ENCODE measurements around the gene INPP5D.

INPP5D gene

DNA sequence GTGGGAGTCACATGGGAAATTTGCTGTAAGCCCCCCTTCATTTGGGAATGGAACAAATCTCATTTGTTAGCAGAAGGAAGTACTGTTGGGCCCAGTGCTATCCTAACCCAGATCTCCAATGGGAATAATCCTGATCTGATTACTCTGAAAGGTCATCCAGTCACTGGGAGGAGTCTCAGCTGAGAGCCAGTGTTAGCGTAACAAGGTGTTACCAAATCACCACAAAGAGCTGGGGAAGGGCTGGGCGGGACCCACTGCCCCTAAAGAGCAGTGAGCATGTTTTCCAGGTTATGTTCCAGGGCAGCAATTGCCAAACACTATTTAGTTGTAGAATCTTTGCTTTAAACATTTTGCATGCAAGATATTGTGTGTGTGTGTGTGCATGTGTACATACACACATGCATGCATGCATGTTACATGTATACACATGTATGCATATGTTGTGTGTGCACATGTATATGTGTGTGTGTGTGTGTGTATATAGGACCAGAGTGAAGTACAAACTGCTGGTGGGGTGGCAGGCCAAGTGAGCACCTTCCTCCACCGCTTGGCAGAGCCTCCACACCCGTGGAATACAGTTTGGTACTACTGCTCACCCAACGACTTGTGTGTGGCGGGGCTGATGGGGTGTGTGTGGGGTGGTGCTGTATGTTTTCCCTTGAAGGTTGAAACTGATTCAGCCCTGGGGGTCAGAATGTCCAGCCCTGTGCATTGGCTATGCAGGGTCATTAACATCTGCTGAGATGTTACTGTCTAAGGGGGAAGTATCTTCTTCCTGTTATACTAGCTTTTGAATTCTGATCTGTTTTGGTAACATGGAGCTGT is 15.2 kb downstream of the INPP5D start:
- no peak for DNase-seq (ENCODE audit: low read depth in 2 of 3, low spot score in 2 of 3)

DNA sequence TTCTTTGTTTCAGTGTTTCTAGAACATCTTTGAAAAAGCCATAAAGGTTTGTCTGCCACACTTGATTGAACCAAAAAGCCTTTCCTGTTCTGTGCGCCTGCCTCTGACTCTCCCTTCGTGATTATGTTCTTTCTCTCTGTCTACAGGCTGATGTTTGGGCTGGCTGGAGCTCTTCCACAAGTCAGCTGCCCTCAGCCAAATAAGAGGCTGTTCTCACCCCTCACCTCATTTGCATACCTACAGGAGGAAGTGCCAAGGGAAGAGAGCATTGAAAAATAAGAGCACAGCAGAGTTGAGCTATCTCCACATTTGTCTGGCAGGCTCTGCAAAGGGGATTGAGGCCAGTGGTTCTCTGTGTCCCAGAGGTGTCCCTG is 15.8 kb downstream of the INPP5D start:
- no peak for DNase-seq (ENCODE audit: low read depth in 2 of 3, low spot score in 2 of 3)

DNA sequence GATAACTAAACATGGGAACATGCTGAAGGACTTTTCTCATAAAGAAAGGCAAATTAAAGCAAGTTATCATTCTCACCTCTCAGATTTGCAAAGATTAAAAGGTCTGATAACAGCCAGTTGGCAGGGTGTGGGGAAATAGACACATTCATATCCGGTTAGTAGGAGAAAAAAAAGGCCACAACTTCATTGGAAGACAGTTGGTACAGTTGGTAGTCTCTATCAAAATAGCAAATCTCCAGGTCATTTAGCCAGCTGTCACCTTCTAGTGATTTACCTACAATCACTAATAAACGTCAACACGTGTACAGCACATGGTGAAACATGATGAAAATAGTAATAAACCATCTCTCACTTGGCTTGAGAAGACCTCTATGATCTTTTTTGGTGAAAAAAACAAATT is 16.6 kb downstream of the INPP5D start:
- no peak for DNase-seq (ENCODE audit: low read depth in 2 of 3, low spot score in 2 of 3)

DNA sequence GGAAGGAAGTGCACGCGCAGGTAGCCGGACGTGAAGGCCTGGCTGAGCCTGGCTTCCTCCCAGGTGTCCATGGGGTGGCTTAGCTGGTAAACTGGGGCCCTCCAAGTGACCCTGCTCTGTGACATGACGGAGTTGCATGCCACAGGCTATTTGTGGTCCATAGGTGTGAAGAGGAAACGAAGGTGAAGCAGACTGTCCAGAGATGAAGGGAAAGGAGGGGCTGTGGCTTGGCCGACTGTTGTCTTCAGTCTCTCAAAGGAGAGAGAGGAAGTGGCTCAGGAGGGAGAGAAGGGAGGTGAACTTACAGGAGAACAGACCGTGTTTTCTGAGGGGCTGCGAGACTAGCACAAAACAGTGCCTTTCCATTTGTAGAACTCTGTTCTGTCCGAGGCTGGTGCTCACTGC is 19.3 kb downstream of the INPP5D start:
- DNase-seq (ENCODE audit: low read depth in 2 of 3, low spot score in 2 of 3): no peak

DNA sequence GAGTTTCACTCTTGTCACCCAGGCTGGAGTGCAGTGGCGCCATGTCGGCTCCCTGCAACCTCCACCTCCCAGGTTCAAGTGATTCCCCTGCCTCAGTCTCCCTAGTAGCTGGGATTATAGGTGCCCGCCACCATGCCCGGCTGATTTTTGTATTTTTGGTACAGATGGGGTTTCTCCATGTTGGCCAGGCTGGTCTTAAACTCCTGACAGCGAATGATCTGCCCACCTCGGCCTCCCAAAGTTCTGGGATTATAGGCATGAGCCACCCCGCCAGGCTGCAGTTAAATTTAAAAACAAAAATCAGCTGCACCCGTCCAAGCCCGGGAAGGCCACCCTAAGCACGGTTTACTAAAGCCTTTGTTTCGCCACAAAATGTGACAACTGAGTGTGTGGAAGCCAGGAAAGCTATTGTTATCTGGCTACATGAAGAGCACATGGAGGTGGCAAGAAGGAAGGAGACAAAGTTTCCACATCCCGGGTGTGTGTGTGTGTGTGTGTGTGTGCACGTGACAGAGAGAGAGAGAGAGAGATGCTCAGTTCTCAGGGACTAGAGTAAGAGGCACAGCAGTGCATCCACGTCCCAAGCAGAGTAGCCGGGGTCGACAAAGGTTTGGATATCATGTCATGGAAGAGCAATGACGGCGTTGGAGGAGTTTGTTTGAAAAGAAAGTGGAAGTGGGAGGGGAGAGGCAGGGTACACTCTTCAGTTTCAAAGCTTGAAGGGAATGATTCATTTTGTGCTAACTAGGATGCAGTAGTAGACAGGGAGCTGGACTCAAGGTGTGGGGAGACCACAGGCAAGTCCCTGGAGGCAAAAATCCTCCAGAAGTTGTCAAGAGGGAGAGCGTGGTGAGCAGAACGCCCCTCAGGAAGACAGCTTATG is 20.1 kb downstream of the INPP5D start:
- DNase-seq (ENCODE audit: low read depth in 2 of 3, low spot score in 2 of 3): no peak

DNA sequence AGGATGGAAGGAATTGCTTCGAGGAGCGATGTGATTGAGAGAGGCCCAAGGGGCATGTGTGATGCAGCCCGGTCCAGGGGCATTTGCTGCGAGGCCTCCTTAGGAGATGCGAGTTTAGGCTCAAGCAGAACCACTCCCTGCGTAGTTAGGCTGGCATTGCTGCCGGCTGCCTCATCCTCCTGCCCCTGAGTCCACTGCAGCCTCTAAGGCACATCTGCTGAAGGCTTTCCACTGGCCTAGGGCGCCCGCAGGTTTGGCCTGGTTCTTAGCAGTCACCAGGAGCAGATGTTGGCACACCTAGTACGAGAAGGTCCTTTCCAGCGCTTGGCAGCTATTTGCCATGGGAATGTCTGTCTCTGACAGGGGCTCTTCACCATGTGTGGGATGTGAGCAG is 20.7 kb downstream of the INPP5D start:
- no peak for DNase-seq (ENCODE audit: low read depth in 2 of 3, low spot score in 2 of 3)

DNA sequence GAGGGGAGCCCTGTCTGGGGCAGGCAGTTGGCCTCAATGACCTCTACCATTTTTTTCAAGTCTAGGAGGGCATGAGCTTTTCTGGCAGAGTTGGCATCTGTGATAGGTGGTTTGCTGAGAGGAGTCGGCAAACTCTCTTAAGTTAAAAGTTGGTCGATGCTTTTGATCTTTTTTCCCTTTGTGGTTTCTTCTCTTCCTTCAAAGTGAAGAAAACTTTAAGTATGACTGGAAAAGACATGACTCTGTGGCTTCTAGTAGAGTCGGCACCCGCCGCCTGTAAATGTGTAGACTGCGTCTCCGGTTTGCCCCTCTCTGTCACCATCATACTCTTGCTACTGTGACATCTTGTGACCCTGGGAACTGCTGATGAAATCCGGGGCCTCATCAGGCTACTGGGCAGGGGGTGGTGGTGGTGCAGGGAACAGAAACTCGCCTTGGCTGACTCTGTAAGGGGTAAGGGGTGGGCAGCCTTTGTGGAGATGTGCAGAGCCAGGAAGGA is 21.1 kb downstream of the INPP5D start:
- no peak for DNase-seq (ENCODE audit: low read depth in 2 of 3, low spot score in 2 of 3)

DNA sequence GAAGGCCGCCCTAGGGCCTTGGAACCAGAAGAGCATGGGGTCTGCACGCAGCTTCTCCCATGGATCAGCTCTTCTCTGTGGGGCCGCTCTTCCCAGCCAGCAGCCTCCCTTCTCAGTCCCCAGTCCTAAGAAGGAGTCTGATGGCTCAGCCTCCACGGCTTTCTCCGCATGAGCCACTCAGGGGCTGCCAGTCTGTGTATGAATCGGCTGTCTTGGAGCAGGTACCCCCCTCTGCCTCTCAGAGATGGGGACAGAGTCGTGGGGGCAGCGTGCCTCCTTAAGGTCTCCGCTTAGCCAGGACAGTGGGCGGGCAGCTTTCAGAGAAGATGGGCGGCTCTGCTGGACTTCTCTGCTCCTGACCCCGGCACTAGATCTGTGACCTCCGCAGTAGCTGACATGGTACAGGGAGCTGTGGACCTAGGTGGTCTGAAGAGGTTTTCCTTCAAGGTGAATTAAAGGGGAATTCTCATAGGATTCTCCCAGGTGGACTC is 21.6 kb downstream of the INPP5D start:
- no peak for DNase-seq (ENCODE audit: low read depth in 2 of 3, low spot score in 2 of 3)

DNA sequence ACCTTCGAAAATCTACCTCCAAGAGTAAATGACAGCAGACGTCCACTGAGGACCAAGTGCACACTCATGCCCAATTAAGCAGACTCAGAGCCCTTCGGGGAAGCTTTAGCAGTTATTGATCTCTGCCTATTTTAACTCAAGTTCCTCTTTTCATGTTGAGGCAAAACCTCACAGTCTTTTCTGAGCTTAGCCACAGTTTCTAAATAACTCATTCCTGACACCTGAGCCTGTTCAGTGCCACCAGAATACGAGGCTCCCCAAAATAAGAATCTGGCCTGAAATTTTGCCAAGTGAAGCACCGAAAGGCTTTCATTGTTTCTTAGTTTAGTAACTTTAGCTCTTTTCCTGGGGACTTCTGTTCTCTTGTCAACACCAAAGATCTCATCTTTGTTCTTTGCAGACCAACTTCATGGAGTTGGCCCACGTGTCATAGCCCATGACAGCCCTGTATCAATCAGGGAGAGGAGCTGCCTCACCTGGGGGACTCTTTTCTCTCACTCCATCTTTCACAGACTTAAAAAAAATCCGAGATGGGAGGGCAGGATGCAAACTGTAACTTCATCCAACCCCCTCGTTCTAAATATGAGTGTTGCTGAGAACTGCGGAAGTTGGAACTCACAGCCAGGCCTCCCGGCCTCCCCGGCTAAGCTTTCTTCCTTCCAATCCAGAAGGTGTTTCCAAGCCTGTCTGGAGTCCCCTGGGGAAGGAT is 22.2 kb downstream of the INPP5D start:
- DNase-seq (ENCODE audit: low read depth in 2 of 3, low spot score in 2 of 3): no peak

DNA sequence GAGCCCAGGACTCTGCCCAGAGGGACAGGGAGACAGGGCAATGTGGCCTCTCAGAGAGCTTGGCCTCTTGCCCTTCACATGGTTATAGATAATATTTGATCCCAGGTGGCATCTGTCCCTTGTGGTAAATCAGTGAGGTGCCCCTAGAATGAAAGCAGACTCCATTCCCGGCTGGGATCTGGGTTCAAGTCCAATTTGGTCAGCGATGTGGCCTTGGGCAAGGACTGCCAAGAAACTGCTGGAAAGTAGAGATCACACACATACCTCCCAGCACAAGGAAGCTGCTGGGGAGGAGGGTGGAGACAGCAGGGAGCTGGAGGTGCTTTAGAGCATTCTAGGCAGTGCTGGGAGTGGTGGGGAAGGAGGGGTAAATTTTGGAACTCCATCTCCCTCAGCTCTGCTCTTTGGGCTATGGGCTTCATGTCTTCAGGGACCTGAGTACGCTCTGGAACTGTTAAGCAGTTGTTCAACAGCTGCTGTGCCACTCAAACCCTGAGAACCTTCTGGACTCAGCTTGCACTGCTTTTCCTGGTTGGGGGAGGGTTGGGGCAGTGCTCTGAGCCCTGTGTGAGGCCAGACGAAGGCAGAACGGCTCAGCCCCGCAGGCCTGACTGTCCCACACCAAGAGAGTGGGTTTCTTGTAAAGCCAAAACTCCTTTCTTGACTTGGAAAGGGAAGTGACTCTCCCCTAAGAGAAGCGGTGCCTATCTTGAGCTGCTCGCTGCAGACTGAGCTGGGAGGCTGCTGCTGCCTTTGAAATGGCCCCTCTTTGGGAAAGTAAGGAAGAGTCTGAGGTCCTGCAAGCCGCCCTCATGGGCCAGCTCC is 23.0 kb downstream of the INPP5D start:
- no peak for DNase-seq (ENCODE audit: low read depth in 2 of 3, low spot score in 2 of 3)

DNA sequence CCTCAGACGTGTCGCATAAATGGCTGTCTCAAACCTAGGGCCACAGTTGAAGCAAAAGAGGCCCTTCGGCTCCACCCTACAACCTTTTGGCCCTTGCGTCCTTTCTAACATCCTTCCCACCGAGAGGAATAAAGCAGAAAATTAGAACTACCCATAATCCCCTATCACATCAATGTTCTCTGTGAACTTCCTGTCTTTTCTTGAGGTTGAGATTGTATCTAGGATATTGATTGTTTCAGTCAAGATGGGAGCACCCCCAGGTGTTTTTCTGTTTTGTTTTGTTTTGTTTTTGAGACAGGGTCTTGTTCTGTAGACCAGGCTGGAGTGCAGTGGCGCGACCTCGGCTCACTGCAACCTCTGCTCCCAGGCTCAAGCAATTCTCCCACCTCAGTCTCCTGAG is 23.6 kb downstream of the INPP5D start:
- DNase-seq (ENCODE audit: low read depth in 2 of 3, low spot score in 2 of 3): no peak

DNA sequence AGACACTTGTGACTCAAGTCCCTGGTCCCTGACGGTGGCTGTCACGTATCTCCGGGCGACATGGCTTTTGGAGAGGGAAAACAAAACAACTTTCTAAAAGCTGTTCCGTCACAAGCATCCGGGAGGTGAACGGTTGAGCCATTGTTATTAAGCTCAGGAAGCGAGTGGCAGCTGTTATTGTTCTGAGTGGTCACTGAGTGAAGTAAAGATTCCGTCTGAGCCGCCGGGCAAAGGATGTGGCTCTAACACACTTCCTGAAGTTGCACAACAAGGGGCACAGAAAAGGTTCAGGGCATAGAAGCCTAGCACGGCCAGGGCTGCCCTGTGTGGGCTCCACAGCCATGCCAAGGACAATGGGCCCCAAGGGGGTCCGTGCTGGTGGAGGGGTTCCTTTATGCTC is 24.3 kb downstream of the INPP5D start:
- no peak for DNase-seq (ENCODE audit: low read depth in 2 of 3, low spot score in 2 of 3)

DNA sequence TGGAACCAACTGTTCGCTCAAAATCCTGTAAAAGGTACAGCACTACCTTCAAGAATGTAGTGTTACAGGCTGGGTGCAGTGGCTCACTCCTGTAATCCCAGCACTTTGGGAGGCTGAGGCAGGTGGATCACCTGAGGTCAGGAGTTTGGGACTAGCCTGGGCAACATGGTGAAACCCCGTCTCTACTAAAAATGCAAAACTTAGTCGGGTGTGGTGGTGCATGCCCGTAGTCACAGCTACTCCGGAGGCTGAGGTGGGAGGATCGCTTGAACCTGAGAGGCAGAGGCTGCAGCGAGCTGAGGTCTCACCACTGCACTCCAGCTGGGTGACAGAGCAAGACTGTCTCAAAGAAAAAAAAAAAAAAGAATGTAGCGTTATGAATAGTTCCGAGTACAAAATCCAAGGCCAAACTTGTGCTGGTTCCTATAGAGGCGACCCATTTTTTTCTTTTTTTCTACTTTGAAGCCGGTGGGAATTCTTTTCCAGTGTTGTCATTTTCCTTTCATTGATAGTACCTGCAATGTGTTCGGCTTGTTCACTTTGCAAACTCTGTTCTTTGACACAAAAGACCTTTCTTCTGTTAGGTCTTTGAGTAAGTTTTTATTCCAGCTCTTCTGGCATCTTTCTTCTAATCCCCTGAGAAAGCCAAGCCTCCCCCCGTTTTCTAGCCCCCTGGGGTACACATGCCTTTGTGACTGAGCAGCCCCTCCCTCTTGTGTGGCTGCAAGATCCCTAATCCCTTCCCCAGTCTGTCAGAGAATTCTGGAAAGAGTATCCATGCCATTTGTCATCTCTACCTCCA is 25.1 kb downstream of the INPP5D start:
- no peak for DNase-seq (ENCODE audit: low read depth in 2 of 3, low spot score in 2 of 3)

DNA sequence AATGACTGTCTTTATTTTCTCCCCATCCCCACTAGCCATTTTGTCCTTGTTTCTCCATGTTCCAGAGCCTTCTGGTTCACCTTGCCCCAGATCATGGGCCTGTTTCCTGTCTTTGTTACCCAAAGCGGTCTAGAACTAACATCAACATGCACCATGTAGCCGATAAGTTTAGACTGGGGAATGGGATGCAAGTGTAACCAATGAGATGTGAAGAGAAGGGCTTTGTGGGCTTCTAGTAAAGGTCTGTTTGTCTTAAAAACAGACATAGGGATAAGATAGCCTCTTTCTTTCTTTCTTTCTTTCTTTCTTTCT is 25.7 kb downstream of the INPP5D start:
- DNase-seq (ENCODE audit: low read depth in 2 of 3, low spot score in 2 of 3): no peak

DNA sequence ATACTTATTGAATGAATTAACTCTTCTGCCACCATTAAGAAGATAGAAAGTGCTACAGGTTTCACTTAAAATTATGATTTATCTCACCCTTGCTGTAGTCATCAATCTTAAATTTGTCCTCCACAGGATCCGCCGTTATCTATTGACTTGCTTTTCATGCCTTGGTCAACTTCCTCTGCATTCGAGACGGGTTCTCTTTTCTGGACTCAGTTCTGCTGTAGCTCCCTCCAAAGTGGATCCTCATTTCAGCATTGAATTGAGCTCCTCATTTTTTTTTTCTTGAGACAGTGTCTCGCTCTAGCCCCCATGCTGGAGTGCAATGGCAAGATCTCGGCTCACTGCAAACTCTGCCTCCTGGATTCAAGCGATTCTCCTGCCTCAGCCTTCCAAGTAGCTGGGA is 27.6 kb downstream of the INPP5D start:
- no peak for DNase-seq (ENCODE audit: low read depth in 2 of 3, low spot score in 2 of 3)

DNA sequence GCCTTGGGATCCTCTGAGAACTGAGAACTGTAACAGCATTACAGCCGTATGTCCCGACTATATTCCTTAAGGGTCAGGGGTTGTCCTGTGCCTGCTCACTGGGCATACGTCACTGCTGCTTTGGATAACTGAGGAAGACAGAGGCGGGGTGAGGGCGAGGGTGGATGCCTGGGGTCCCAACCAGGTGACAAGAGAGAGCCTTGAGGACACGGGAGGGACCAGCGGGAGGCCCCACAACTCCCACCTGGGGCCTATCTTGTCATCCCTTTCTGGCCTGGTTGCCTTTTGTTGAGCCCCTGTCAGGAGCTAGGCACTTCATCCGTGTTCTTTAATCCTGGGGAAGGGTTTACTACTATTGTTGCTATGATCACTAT is 28.8 kb downstream of the INPP5D start:
- DNase-seq (ENCODE audit: low read depth in 2 of 3, low spot score in 2 of 3): no peak

DNA sequence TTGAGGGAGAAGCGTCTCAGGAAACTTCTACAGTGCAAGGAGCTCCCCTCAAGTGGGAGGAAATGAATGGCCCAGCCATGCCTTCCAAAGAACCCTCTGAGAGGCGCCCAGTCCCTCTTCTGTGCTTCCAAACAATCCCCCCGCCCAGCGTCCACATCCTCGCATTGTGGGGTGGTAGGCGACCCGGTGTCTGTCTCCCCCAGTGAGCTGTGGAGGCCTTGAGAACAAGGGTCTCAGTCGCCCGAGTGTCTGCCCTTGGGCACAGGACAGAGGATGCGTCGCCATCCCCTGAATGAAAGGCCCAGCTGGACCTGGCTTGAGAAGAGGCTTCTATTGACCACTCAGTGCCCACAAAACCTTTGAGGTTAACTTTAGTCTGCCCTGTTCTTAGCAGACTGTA is 29.7 kb downstream of the INPP5D start:
- no peak for DNase-seq (ENCODE audit: low read depth in 2 of 3, low spot score in 2 of 3)

DNA sequence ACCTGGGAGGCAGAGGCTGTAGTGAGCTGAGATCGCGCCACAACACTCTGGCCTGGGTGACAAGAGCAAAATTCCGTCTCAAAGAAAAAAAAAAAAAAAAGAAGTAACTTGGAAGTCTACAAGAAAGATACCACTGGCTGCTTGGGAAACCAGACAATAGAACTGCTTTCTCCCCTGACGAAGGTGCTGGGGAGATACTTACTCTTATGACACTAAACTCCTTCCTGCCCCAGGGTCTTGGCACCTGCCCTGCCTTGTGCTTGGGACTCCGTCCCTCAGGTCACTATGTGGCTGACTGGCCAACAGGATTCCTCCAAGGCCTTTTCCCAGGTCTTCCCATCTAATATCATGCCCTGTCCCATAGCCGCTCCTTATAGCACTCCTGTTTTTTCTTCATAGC is 30.7 kb downstream of the INPP5D start:
- DNase-seq (ENCODE audit: low read depth in 2 of 3, low spot score in 2 of 3): no peak

DNA sequence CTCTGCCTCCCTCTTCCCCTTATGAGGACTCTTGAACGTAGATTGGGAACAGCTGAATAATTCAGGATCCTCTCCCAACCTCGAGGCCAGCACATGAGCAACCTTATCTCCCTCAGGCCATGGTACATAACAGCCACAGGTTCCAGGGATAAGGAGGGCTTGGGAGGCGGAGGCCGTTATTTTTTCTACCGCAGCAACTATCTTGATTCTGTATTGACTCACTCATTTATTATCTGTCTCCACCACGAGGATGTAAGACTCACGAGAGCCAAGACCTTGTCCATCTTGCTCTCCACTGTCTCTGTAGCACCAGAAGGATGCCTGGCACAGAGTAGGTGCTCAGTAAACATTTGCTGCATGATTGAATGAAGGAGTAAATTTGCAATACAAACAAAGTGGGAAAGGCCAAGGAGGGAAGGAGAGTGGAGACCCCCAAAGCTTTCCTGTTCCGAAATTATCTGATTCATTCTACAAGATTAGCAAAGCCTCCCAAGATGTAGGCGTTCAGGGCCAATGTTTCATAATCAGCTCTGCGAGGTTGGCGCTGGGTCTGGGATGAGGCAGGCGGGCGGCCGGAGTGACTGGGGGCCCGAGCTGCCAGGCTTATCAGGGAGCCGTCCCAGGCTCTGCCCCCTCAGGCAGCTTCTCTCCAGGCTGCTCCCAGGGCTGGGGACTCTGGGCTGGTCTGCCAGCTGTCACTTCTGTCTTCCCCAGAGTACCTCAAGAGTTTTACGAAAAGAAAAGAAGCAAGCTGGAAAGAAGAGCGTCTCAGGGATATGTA is 31.6 kb downstream of the INPP5D start:
- DNase-seq (ENCODE audit: low read depth in 2 of 3, low spot score in 2 of 3): no peak
